HCT116 (cell line): ENCODE results near the gene IER3. TPM values are rescaled to one million over a fixed set of nuclear protein-coding genes. Genes with fewer than 3 reads are reported as not detected.

Experiments used
- ATAC-seq: fragments of 200-7000 bp; cut with Tn5 transposase; 2 replicates; pipeline ENCODE4 v1.9.1; 2020; ENCODE audit warnings: mild to moderate bottlenecking, moderate library complexity
- BruUV-seq: library from RNA; stranded (reverse); fragments of 400-500 nt; replicated peaks from 2 replicates; lab custom pipeline; 2021; lab: Mats Ljungman, UMichigan
- CTCF ChIA-PET: fragments of 300-600 bp; sonication (Branson Sonifier 250); formaldehyde crosslinking; loops from one replicate; lab custom pipeline; 2021; ENCODE audit warnings: antibody characterized with exemption; lab: Charles Lee
- POLR2A ChIA-PET: fragments of 300-600, 350-600 bp; sonication (Branson Sonifier 250); formaldehyde crosslinking; loops from one replicate; lab custom pipeline; 2021; ENCODE audit warnings: antibody characterized with exemption; lab: Charles Lee
- RAD21 ChIA-PET, 2 experiments: fragments of 300-600 bp; sonication (Branson Sonifier 250); formaldehyde crosslinking; loops; one replicate each; lab custom pipeline; 2023; ENCODE audit warnings: low total read pairs in 2 of 2; ENCODE audit not compliant: uncharacterized antibody in 2 of 2, unreplicated experiment in 2 of 2, low non-redundant PET in 1 of 2; lab: Charles Lee
- DNase-seq: peaks from one replicate; pipeline ENCODE4 v3.0.0-alpha.2; 2010; ENCODE audit warnings: low read depth, low spot score
- H2AFZ ChIP-seq: fragments of 200-600 bp; shearing (Covaris generic), sonication (generic); 2 replicates; pipeline ENCODE4 v1.6.1; 2017; ENCODE audit warnings: low read depth, mixed run types, mixed read lengths, antibody characterized with exemption, low read length; ENCODE audit not compliant: poor library complexity, severe bottlenecking
- H3K27ac ChIP-seq: 2 replicates; pipeline ENCODE4 v1.5.1; 2012; ENCODE audit warnings: low read depth, low read length
- H3K27me3 ChIP-seq: fragments of 200-600 bp; sonication (generic); 2 replicates; pipeline ENCODE4 v1.6.1; 2016; ENCODE audit warnings: mixed run types, low read length, mixed read lengths; ENCODE audit not compliant: insufficient read depth
- H3K36me3 ChIP-seq, 2 experiments: fragments of 200-500 bp in 1 of 2; fragments of 200-600 bp in 1 of 2; sonication (Bioruptor generic) in 1 of 2; sonication (generic) in 1 of 2; 2 replicates each; pipeline versions ENCODE4 v1.5.1 to v1.6.1; 2014 to 2016; ENCODE audit warnings: low read length in 2 of 2, inconsistent platforms in 1 of 2, mixed read lengths in 1 of 2, mixed run types in 1 of 2; ENCODE audit not compliant: insufficient read depth in 2 of 2, control insufficient read depth in 1 of 2
- H3K4me1 ChIP-seq, 2 experiments: fragments of 200-600 bp in 1 of 2; sonication (generic) in 1 of 2; 2 replicates each; pipeline versions ENCODE4 v1.5.1 to v1.6.1; 2012 to 2017; ENCODE audit warnings: low read length in 2 of 2, inconsistent platforms in 1 of 2, mild to moderate bottlenecking in 1 of 2, mixed read lengths in 1 of 2, mixed run types in 1 of 2, moderate library complexity in 1 of 2; ENCODE audit not compliant: insufficient read depth in 2 of 2, control insufficient read depth in 1 of 2
- H3K4me2 ChIP-seq: fragments of 200-600 bp; sonication (generic); 2 replicates; pipeline ENCODE4 v1.6.1; 2017; ENCODE audit warnings: mixed run types, low read length, mixed read lengths
- H3K4me3 ChIP-seq, 2 experiments: fragments of 200-600 bp in 1 of 2; sonication (generic) in 1 of 2; replicated peaks in 1 of 2; 2 replicates each; pipeline ENCODE4 v1.5.1; 2011 to 2016; ENCODE audit warnings: low read length in 2 of 2, control low read depth in 1 of 2, low read depth in 1 of 2, mild to moderate bottlenecking in 1 of 2, mixed read lengths in 1 of 2, mixed run types in 1 of 2
- H3K79me2 ChIP-seq: fragments of 200-600 bp; sonication (generic); 2 replicates; pipeline ENCODE4 v1.6.1; 2017; ENCODE audit warnings: mild to moderate bottlenecking, mixed run types, low read length, moderate library complexity, mixed read lengths; ENCODE audit not compliant: insufficient read depth
- H3K9ac ChIP-seq: fragments of 200-600 bp; sonication (generic); 2 replicates; pipeline ENCODE4 v1.6.1; 2016; ENCODE audit warnings: low read length, mixed read lengths
- H3K9me2 ChIP-seq: fragments of 200-600 bp; sonication (generic), shearing (Covaris generic); 2 replicates; pipeline ENCODE4 v1.6.1; 2017; ENCODE audit warnings: mixed run types, mild to moderate bottlenecking, moderate library complexity; ENCODE audit not compliant: insufficient read depth
- H3K9me3 ChIP-seq, 2 experiments: fragments of 200-500 bp in 1 of 2; fragments of 200-600 bp in 1 of 2; sonication (Bioruptor generic) in 1 of 2; sonication (generic) in 1 of 2; 2 replicates each; pipeline ENCODE4 v1.6.1; 2014 to 2017; ENCODE audit warnings: low read length in 2 of 2, mixed read lengths in 2 of 2, inconsistent platforms in 1 of 2, low read depth in 1 of 2, mild to moderate bottlenecking in 1 of 2, mixed run types in 1 of 2, moderate library complexity in 1 of 2; ENCODE audit not compliant: control insufficient read depth in 1 of 2, insufficient read depth in 1 of 2
- H4K20me1 ChIP-seq: fragments of 200-600 bp; sonication (generic), shearing (Covaris generic); 2 replicates; pipeline ENCODE4 v1.6.1; 2017; ENCODE audit warnings: mixed run types, mild to moderate bottlenecking, moderate library complexity; ENCODE audit not compliant: insufficient read depth
- CBX3 ChIP-seq: IDR thresholded peaks from 2 replicates; pipeline ENCODE4 v1.6.1; 2012; ENCODE audit warnings: low read depth
- CEBPB ChIP-seq: IDR thresholded peaks from 2 replicates; pipeline ENCODE4 v1.6.1; 2012; ENCODE audit warnings: low read depth
- EZH2 ChIP-seq: fragments of 200-600 bp; sonication (generic); IDR thresholded peaks from 2 replicates; pipeline ENCODE4 v1.6.1; 2017; ENCODE audit warnings: antibody characterized with exemption, mixed run types
- EZH2phosphoT487 ChIP-seq: fragments of 200-600 bp; IDR thresholded peaks from 2 replicates; pipeline ENCODE4 v1.6.1; 2018; ENCODE audit warnings: antibody characterized with exemption, borderline replicate concordance
- JUND ChIP-seq: IDR thresholded peaks from 2 replicates; pipeline ENCODE4 v1.6.1; 2012
- RAD21 ChIP-seq: IDR thresholded peaks from 2 replicates; pipeline ENCODE4 v1.6.1; 2012; ENCODE audit warnings: low read depth, mild to moderate bottlenecking
- SIN3A ChIP-seq: IDR thresholded peaks from 2 replicates; pipeline ENCODE4 v1.6.1; 2012; ENCODE audit warnings: low read depth
- intact Hi-C: fragments of 100-400 bp; cut with micrococcal nuclease; formaldehyde crosslinking; loops from 2 replicates; pipeline ENCODE4 v1.10.0; 2022
- total RNA-seq: library from RNA; stranded (reverse); gene quantifications from one replicate; pipeline ENCODE4 v1.2.1, GENCODE V29; 2021; ENCODE audit not compliant: unreplicated experiment
- TF ChIP-seq, protein P1 (sequence below), 3 experiments: fragments of 200-600 bp in 1 of 3; sonication (generic) in 1 of 3; IDR thresholded peaks in 2 of 3; conservative IDR thresholded peaks in 1 of 3; 2 replicates each; pipeline ENCODE4 v1.5.1; 2012 to 2017; ENCODE audit warnings: low read depth in 2 of 3, low read length in 2 of 3, antibody characterized with exemption in 1 of 3, borderline replicate concordance in 1 of 3, control low read depth in 1 of 3, mild to moderate bottlenecking in 1 of 3, mixed read lengths in 1 of 3, mixed run types in 1 of 3, moderate library complexity in 1 of 3; ENCODE audit not compliant: insufficient read depth in 1 of 3
- TF ChIP-seq, protein P2 (sequence below): IDR thresholded peaks from 2 replicates; pipeline ENCODE4 v1.6.1; 2012; ENCODE audit warnings: low read depth
- TF ChIP-seq, protein P3 (sequence below): IDR thresholded peaks from 2 replicates; pipeline ENCODE4 v1.6.1; 2011; ENCODE audit warnings: mild to moderate bottlenecking, low read length, moderate library complexity; ENCODE audit not compliant: insufficient replicate concordance; ENCODE audit errors: extremely low read depth
- TF ChIP-seq, protein P4 (sequence below): IDR thresholded peaks from 2 replicates; pipeline ENCODE4 v1.6.1; 2012

The IER3 gene
- total RNA-seq, 1 experiment from 2014 or later = 952 TPM

DNA sequence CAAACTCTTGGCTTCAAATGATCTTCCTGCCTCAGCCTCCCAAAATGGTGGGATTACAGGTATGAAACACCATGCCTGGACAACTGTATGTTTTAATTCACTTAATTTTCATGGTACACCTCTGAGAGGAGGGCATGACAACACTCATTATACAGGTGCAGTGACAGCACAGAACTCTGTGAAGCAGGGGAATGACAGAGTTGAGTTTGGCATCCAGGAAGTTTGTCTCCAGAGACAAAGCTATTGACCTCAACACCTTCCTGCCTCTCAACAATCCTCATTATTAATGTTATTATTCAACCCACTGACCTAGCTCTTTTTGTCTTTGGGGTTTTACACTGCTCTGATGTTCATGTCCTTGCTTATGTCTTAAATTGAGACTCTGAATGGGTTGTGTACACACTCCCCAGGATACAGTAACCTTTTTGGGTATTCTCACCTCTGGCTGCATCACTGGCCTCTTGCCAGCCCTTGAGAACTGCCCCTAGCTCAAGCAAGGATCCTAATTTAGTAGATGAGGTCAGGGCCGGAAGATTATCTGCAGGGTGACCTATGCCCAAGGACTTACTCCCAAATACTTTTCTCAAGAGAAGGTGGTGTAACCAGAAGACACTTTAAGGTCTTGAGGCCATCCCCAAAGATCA lies 13.0 kb upstream of the IER3 start:
- RAD21 ChIA-PET = interaction anchor here in 1 of 2 experiments (0.7 kb wide), 1 partner anchor 9 kb away, joined by 3 read pairs; no protein-coding TSS in a partner anchor
- intact Hi-C loops = no loop called here
- Histone ChIP-seq H3K4me2 (peak overlapping the region; percentile 37), H3K4me1 (peaks cover 61 to 91% of the 10 kb centered on the region in 2 experiments)
- no TSS peak for BruUV-seq
- TF ChIP-seq RAD21 (no peak), CBX3 (no peak), EZH2phosphoT487 (no peak), JUND (no peak), CEBPB (no peak), SIN3A (no peak), EZH2 (no peak)
- TF ChIP-seq, protein P1, sequence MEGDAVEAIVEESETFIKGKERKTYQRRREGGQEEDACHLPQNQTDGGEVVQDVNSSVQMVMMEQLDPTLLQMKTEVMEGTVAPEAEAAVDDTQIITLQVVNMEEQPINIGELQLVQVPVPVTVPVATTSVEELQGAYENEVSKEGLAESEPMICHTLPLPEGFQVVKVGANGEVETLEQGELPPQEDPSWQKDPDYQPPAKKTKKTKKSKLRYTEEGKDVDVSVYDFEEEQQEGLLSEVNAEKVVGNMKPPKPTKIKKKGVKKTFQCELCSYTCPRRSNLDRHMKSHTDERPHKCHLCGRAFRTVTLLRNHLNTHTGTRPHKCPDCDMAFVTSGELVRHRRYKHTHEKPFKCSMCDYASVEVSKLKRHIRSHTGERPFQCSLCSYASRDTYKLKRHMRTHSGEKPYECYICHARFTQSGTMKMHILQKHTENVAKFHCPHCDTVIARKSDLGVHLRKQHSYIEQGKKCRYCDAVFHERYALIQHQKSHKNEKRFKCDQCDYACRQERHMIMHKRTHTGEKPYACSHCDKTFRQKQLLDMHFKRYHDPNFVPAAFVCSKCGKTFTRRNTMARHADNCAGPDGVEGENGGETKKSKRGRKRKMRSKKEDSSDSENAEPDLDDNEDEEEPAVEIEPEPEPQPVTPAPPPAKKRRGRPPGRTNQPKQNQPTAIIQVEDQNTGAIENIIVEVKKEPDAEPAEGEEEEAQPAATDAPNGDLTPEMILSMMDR (IDR thresholded peaks at IDR 0.05 in 2 of 3, conservative IDR thresholded peaks at IDR 0.05 in 1 of 3; ENCODE audit: borderline replicate concordance in 1 of 3, insufficient read depth in 1 of 3, low read depth in 2 of 3, low read length in 2 of 3) = no peak
- TF ChIP-seq, protein P2, sequence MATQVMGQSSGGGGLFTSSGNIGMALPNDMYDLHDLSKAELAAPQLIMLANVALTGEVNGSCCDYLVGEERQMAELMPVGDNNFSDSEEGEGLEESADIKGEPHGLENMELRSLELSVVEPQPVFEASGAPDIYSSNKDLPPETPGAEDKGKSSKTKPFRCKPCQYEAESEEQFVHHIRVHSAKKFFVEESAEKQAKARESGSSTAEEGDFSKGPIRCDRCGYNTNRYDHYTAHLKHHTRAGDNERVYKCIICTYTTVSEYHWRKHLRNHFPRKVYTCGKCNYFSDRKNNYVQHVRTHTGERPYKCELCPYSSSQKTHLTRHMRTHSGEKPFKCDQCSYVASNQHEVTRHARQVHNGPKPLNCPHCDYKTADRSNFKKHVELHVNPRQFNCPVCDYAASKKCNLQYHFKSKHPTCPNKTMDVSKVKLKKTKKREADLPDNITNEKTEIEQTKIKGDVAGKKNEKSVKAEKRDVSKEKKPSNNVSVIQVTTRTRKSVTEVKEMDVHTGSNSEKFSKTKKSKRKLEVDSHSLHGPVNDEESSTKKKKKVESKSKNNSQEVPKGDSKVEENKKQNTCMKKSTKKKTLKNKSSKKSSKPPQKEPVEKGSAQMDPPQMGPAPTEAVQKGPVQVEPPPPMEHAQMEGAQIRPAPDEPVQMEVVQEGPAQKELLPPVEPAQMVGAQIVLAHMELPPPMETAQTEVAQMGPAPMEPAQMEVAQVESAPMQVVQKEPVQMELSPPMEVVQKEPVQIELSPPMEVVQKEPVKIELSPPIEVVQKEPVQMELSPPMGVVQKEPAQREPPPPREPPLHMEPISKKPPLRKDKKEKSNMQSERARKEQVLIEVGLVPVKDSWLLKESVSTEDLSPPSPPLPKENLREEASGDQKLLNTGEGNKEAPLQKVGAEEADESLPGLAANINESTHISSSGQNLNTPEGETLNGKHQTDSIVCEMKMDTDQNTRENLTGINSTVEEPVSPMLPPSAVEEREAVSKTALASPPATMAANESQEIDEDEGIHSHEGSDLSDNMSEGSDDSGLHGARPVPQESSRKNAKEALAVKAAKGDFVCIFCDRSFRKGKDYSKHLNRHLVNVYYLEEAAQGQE = no peak
- TF ChIP-seq, protein P3, sequence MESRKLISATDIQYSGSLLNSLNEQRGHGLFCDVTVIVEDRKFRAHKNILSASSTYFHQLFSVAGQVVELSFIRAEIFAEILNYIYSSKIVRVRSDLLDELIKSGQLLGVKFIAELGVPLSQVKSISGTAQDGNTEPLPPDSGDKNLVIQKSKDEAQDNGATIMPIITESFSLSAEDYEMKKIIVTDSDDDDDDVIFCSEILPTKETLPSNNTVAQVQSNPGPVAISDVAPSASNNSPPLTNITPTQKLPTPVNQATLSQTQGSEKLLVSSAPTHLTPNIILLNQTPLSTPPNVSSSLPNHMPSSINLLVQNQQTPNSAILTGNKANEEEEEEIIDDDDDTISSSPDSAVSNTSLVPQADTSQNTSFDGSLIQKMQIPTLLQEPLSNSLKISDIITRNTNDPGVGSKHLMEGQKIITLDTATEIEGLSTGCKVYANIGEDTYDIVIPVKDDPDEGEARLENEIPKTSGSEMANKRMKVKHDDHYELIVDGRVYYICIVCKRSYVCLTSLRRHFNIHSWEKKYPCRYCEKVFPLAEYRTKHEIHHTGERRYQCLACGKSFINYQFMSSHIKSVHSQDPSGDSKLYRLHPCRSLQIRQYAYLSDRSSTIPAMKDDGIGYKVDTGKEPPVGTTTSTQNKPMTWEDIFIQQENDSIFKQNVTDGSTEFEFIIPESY = no peak
- TF ChIP-seq, protein P4, sequence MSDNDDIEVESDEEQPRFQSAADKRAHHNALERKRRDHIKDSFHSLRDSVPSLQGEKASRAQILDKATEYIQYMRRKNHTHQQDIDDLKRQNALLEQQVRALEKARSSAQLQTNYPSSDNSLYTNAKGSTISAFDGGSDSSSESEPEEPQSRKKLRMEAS = no peak
- TF ChIP-seq, all 23 proteins: peak for 0
- DNase-seq = no peak
- peak overlapping the region; percentile 2 for H2AFZ ChIP-seq
- H3K27me3 ChIP-seq = no peaks in the 10 kb centered on the region
- no peaks in the 10 kb centered on the region for H3K79me2 ChIP-seq
- no peak for ATAC-seq
- ChIA-PET POLR2A (interaction anchor here (0.9 to 4.5 kb wide), 10 partner anchors 10 to 63 kb away, joined by 3 to 37 read pairs (median 7); partner anchors contain the start of gene IER3), CTCF (no interaction called here)
- no peak overlapping the region for H3K27ac ChIP-seq
- no peaks in the 10 kb centered on the region for H3K36me3 ChIP-seq
- H3K4me3 ChIP-seq = no peak overlapping the region
- H3K9me2 ChIP-seq = no peaks in the 10 kb centered on the region
- H3K9ac ChIP-seq = peak overlapping the region; percentile 4
- H4K20me1 ChIP-seq = no peaks in the 10 kb centered on the region
- no peaks in the 10 kb centered on the region for H3K9me3 ChIP-seq
